BJ (cell line): ENCODE results near the gene TNS3. TPM values are rescaled to one million over a fixed set of nuclear protein-coding genes. Genes with fewer than 3 reads are reported as not detected.
"Not testable (repeated sequence)": the region's sequence is repeated elsewhere in the genome, so short reads cannot be mapped to it uniquely, and the experiment has no call there.

Experiments used
- CTCF ChIA-PET: fragments of 350-600 bp; formaldehyde crosslinking; extraction: SDS; loops from one replicate; lab custom pipeline; 2021; ENCODE audit warnings: antibody characterized with exemption, inconsistent platforms; lab: Yijun Ruan, JAX
- POLR2A ChIA-PET: fragments of 300-600 bp; sonication (Branson Sonifier 250); formaldehyde crosslinking; extraction: SDS; loops from one replicate; lab custom pipeline; 2021; ENCODE audit warnings: antibody characterized with exemption; lab: Charles Lee
- DNase-seq: peaks from one replicate; pipeline ENCODE4 v3.0.0-alpha.2; 2011; ENCODE audit warnings: low read depth
- H3K27me3 ChIP-seq: 2 replicates; pipeline ENCODE4 v1.6.0; 2011; ENCODE audit warnings: low read length; ENCODE audit not compliant: control insufficient read depth, insufficient read depth
- H3K36me3 ChIP-seq: 2 replicates; pipeline ENCODE4 v1.5.1; 2011; ENCODE audit warnings: low read length; ENCODE audit not compliant: control insufficient read depth, insufficient read depth
- H3K4me3 ChIP-seq: 2 replicates; pipeline ENCODE4 v1.5.1; 2011; ENCODE audit warnings: low read depth, mild to moderate bottlenecking, control low read depth, low read length
- polyA plus RNA-seq: library from polyadenylated mRNA; depleted of rRNA; stranded (reverse); fragments of >200 nt; gene quantifications from 2 replicates; pipeline ENCODE4 v1.2.3, GENCODE V29; 2011
- TF ChIP-seq, protein P1 (sequence below): IDR thresholded peaks from 2 replicates; pipeline ENCODE4 v1.5.1; 2011; ENCODE audit warnings: low read depth, mild to moderate bottlenecking, control low read depth, inconsistent platforms, low read length, moderate library complexity; ENCODE audit not compliant: insufficient read depth

The TNS3 gene
- polyA plus RNA-seq, 1 experiment: 126 TPM

DNA sequence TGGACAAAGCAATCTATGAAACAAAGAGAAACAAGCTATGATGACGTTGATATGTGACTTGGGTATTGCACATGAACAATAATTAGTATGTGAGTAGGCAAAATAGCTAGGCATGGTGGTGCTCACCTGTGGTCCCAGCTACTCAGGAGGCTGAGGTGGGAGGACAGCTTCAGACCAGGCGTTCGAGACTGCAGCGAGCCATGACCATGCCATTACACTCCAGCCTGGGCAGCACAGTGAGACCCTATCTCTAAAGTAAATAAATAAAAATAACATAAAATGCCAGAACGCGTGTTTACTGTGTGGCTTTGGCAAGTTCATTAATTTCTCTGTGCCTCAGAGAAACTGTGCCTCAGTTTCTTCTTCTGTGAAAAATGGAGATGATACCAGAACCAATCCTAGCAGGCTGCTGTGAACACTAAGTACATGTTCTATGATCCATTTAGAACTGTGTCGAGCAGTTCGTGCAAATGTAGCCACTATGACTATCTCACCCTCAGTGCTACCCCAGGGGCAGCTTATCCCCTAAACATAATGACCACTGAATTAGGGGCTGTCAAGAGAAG lies 9.3 kb upstream of the TNS3 start:
- no peaks in the 10 kb centered on the region for H3K36me3 ChIP-seq
- POLR2A ChIA-PET: interaction anchor here (0.6 to 1.5 kb wide), 2 partner anchors 10 to 21 kb away, joined by 4 to 8 read pairs; no protein-coding TSS in a partner anchor
- TF ChIP-seq, protein P1, sequence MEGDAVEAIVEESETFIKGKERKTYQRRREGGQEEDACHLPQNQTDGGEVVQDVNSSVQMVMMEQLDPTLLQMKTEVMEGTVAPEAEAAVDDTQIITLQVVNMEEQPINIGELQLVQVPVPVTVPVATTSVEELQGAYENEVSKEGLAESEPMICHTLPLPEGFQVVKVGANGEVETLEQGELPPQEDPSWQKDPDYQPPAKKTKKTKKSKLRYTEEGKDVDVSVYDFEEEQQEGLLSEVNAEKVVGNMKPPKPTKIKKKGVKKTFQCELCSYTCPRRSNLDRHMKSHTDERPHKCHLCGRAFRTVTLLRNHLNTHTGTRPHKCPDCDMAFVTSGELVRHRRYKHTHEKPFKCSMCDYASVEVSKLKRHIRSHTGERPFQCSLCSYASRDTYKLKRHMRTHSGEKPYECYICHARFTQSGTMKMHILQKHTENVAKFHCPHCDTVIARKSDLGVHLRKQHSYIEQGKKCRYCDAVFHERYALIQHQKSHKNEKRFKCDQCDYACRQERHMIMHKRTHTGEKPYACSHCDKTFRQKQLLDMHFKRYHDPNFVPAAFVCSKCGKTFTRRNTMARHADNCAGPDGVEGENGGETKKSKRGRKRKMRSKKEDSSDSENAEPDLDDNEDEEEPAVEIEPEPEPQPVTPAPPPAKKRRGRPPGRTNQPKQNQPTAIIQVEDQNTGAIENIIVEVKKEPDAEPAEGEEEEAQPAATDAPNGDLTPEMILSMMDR: no peak
- no peak for DNase-seq
- no peak overlapping the region for H3K4me3 ChIP-seq
- H3K27me3 ChIP-seq: no peaks in the 10 kb centered on the region
- CTCF ChIA-PET: interaction anchor here (0.7 to 1.8 kb wide), 4 partner anchors 9 to 324 kb away, joined by 3 to 5 read pairs (median 4); partner anchors contain the start of gene TNS3

DNA sequence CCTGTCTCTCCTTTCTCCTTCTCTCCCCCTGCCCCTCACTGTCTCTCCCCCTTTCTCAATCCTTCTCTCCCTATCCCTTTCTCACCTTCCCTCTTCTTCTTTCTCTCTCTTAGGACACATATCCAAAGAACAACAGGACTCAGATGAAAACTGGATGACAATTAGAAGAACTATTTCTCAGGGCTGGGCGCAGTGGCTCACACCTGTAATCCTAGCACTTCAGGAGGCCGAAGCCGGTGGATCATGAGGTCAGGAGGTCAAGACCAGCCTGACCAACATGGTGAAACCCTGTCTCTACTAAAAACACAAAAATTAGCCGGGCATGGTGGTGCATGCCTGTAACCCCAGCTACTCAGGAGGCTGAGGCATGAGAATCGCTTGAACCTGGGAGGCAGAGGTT lies 8.3 kb upstream of the TNS3 start:
- not testable (repeated sequence) for H3K4me3 ChIP-seq, H3K27me3 ChIP-seq, DNase-seq, H3K36me3 ChIP-seq
- CTCF ChIA-PET: interaction anchor here (0.5 to 1.8 kb wide), 2 partner anchors 9 to 51 kb away, joined by 3 to 5 read pairs; partner anchors contain the start of gene TNS3
- POLR2A ChIA-PET: interaction anchor here (0.6 kb wide), 1 partner anchor 349 kb away, joined by 3 read pairs; no protein-coding TSS in a partner anchor

DNA sequence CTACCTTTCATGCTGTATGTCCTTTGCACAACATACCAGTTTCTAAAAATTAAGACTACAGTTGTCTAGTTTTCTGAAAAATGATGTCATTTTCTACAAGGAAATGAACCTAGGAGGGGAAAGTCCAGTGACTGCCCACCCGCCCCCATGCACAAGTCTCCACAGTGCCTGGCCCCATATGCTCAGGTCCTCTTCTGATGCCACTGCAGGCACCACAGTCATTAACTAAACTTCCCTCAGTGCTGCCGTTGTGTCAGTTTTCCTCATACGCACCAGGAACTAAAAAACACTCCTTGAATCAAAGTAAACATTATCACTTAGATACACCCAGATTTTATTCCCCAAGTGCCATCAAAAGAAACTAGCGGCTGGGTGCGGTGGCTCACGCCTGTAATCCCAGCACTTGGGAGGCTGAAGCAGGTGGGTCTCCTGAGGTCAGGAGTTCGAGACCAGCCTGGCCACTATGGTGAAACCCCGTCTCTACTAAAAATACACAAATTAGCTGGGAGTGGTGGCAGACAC lies 6.9 kb upstream of the TNS3 start:
- no peak for DNase-seq
- ChIA-PET POLR2A (no interaction called here), CTCF (no interaction called here)
- TF ChIP-seq, protein P1: no peak
- Histone ChIP-seq H3K27me3 (no peaks in the 10 kb centered on the region), H3K4me3 (no peak overlapping the region), H3K36me3 (no peaks in the 10 kb centered on the region)

DNA sequence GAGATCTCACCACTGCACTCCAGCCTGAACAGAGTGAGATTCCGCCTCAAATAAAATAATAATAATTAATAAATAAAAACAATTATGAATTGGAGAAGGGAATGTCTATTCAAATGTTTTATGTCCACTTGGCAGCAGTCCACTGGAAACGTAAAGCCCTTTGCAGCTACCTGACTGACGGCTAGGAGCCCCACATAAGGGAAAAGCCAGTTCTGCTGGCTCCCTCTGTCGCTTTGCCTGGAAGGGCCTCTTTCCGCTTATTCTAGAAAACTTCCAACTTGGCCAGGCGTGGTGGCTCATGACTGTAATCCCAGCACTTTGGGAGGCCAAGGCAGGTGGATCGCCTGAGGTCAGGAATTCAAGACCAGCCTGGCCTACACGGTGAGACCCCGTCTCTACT lies 6.1 kb upstream of the TNS3 start:
- H3K36me3 ChIP-seq: no peaks in the 10 kb centered on the region
- TF ChIP-seq, protein P1: no peak
- ChIA-PET POLR2A (no interaction called here), CTCF (interaction anchor here (1.0 kb wide), 1 partner anchor 12 kb away, joined by 4 read pairs; no protein-coding TSS in a partner anchor)
- DNase-seq: no peak
- H3K27me3 ChIP-seq: no peaks in the 10 kb centered on the region
- H3K4me3 ChIP-seq: no peak overlapping the region

DNA sequence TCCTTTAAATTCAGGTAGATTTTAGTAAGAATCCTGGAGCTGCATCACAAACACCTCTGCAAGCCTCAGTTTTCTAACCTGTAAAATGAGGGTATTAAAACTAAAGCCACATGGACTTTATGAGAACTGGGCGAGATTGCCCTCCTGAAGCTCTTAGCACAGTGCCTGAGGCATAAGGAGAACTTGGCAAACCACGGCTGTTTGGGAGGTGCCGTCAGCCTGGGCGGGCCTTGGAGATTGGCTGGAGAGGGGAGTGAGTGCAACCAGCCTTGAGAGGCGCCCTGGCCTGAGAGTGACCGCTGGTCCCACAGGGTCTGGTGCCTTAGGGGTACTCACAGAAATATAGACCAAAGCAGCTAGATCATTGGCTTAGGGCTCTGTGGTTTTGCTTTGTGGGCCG lies 5.4 kb upstream of the TNS3 start:
- Histone ChIP-seq H3K4me3 (no peak overlapping the region), H3K27me3 (no peaks in the 10 kb centered on the region), H3K36me3 (no peaks in the 10 kb centered on the region)
- TF ChIP-seq, protein P1: no peak
- CTCF ChIA-PET: interaction anchor here (1.0 kb wide), 1 partner anchor 13 kb away, joined by 4 read pairs; no protein-coding TSS in a partner anchor
- DNase-seq: no peak
- POLR2A ChIA-PET: interaction anchor here (0.6 kb wide), 1 partner anchor 215 kb away, joined by 3 read pairs; no protein-coding TSS in a partner anchor
